K562 treated with DMSO at 1 percent for 4 hours (cell line): ENCODE measurements around the gene PTTG2. TPM values are rescaled to one million over a fixed set of nuclear protein-coding genes. Genes with fewer than 3 reads are reported as not detected.

ENCODE experiments used
- total RNA-seq: library from RNA; unstranded; fragments of 300-600 nt; gene quantifications from 2 replicates; pipeline ENCODE4 v1.2.3, GENCODE V29; 2022; ENCODE audit not compliant: insufficient read depth

Gene PTTG2
- total RNA-seq, result not detected in 2 replicates

DNA sequence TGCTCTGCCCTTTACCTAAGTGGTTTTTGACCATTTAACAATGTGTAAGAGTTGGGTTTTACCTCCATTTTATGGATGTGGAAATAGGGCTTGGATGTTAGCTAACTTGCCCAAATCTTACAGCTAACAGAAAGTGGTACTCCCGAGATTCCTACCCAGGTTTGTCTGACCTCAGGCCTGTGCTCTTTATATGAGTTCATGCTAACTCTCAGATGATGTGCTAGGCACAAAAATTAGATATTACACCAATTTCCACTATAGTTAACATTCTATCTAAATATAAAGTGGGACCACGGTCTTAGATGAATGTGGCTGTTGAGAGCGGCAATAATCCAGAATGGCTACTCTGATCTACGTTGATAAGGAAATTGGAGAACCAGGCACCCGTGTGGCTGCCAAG, at the start of gene PTTG2:
TSS of gene PTTG2 (plus strand) at position 301 of the 400 bp plus-strand sequence. CDS start at position 338, 37 bp downstream.

Other genes with a start within 250 kb of the PTTG2 start
- gene PGM2, start 133.7 kb upstream of the PTTG2 start, total RNA-seq, result 9.5 and 13.8 TPM in 2 replicates
- gene TBC1D1, start 69.3 kb upstream of the PTTG2 start, total RNA-seq, result 4.3 and 5.1 TPM in 2 replicates